Vagina (tissue), 2 donors: ENCODE data around the gene AMACR.

Source experiments
- POLR2A ChIP-seq, 2 donors: fragments of 450-650 bp; IDR thresholded peaks; one replicate each; pipeline ENCODE4 v1.6.1; 2017; ENCODE audit warnings: antibody characterized with exemption in 2 of 2, mild to moderate bottlenecking in 2 of 2, moderate library complexity in 2 of 2
- TF ChIP-seq, protein P1 (sequence below), 3 experiments: fragments of 450-650 bp in 2 of 3; fragments of 200-600 bp in 1 of 3; sonication (generic) in 1 of 3; IDR thresholded peaks; one replicate each; pipeline ENCODE4 v1.5.1; 2017 to 2019; ENCODE audit warnings: antibody characterized with exemption in 3 of 3, mild to moderate bottlenecking in 2 of 3, moderate library complexity in 2 of 3

DNA sequence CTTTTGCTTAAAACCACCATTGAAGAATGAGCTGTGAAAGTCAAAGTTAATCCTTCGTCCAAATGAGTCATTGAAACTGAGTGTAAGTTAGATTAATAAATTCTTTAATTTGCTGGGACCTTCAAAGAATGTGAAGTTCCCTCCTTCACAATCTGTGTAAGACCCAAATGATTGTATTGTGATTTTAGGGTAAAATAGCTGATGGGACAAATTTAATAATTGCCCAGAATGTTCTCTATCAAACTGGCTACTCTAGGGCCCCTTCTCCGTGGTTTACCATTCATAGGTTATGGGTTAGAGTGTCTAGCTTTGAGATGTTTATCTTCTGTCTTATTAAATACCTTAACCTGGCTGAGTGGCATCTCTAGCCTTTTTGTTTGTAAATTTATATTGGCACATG is 23.3 kb upstream of the AMACR start:
- TF ChIP-seq POLR2A (IDR thresholded peaks at IDR 0.05): no peak
- TF ChIP-seq, protein P1, sequence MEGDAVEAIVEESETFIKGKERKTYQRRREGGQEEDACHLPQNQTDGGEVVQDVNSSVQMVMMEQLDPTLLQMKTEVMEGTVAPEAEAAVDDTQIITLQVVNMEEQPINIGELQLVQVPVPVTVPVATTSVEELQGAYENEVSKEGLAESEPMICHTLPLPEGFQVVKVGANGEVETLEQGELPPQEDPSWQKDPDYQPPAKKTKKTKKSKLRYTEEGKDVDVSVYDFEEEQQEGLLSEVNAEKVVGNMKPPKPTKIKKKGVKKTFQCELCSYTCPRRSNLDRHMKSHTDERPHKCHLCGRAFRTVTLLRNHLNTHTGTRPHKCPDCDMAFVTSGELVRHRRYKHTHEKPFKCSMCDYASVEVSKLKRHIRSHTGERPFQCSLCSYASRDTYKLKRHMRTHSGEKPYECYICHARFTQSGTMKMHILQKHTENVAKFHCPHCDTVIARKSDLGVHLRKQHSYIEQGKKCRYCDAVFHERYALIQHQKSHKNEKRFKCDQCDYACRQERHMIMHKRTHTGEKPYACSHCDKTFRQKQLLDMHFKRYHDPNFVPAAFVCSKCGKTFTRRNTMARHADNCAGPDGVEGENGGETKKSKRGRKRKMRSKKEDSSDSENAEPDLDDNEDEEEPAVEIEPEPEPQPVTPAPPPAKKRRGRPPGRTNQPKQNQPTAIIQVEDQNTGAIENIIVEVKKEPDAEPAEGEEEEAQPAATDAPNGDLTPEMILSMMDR (IDR thresholded peaks at IDR 0.05): no peak
